ENCODE measurements around the gene HAPLN2.
A peak's percentile ranks its signal among the peaks of the same experiment; 100 is the strongest.
"Not testable (repeated sequence)": the region's sequence is repeated elsewhere in the genome, so short reads cannot be mapped to it uniquely, and the experiment has no call there.

Gene HAPLN2

DNA sequence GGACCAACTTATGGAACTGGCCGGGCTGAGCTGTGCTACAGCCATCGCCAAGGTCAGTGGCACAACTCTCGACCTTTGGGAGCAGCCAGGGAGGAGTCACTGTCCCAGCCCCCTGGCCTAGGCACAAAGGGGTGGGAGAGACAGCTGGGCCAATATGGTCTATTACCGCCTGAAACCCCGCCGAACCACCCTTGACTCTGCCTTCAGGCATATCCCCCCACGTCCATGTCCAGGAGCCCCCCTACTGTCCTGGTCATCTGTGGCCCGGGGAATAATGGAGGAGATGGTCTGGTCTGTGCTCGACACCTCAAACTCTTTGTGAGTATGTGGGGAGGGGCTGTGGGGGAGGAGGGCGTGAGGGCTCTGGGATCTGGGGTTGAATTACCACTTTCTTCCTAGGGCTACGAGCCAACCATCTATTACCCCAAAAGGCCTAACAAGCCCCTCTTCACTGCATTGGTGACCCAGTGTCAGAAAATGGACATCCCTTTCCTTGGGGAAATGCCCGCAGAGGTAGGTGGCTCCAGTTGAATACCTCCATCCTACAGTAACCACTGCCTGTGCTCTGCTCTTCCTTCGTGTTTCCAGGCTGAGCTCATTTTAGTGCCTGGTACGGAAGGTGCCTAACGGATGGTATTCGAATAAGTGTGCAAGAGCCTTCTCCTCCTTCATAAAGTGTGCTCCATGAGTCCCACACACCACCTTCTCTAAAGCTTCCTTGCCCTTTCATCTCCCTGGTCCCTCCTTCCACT lies 26.9 kb upstream of the HAPLN2 start:
- no peak for DNase-seq (ENCODE audit: low read depth)

GRCh38 chr1:156592910-156593660 lies 26.1 kb upstream of the HAPLN2 start:
- DNase-seq (ENCODE audit: low read depth) = no peak

- DNase-seq (ENCODE audit: low read depth) = no peak
Measured at GRCh38 chr1:156593661-156593989, 25.6 kb upstream of the HAPLN2 start.

GRCh38 chr1:156594190-156594589 lies 25.0 kb upstream of the HAPLN2 start:
- no peak for DNase-seq (ENCODE audit: low read depth)

- DNase-seq (ENCODE audit: low read depth) = no peak
Measured at GRCh38 chr1:156595016-156595415, 24.2 kb upstream of the HAPLN2 start.

DNA sequence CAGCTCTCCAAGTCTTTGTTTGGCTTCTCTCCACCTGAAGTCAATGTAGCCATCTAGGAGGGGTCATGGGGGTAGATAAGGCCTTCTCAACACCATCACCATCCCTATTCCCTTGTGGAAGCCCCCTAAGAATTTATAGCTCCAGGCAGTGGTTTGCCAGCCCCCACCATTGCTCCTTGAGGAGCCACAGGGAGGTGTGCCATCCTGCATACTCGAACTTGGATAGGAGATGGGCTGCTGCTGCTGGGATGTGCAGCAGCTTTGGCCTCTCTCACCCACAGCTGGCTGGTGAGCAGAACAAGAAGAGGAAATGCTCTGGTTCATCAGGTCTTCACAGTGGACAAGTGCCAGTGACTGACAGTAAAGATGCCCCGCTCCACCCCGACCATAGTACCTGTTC lies 22.8 kb upstream of the HAPLN2 start:
- no peak for DNase-seq (ENCODE audit: low read depth)

DNA sequence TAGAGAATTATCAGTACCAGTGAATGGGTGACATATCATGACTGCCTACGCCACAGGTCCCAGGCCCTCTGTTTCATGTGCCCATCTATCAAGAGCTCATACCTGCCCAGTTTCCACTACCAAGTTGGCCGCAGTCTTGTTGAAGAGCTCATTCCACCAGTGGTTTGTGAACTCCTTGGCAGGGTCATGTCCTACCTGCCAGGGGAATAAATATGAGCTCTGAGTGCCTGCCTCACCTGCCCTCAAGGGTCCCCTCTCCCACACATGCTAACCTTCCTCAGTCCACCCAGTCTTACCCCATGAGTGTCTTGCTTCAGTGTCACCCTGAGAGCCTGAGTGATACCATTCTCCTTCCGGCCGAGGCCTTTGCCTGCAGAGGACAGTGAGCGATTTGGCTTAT lies 21.1 kb upstream of the HAPLN2 start:
- DNase-seq (ENCODE audit: low read depth) = no peak

- no peak for DNase-seq (ENCODE audit: low read depth)
Measured at GRCh38 chr1:156598731-156599432, 20.3 kb upstream of the HAPLN2 start.

GRCh38 chr1:156599811-156600210 lies 19.4 kb upstream of the HAPLN2 start:
- DNase-seq (ENCODE audit: low read depth) = no peak

GRCh38 chr1:156600733-156601121 lies 18.5 kb upstream of the HAPLN2 start:
- DNase-seq (ENCODE audit: low read depth) = no peak

DNA sequence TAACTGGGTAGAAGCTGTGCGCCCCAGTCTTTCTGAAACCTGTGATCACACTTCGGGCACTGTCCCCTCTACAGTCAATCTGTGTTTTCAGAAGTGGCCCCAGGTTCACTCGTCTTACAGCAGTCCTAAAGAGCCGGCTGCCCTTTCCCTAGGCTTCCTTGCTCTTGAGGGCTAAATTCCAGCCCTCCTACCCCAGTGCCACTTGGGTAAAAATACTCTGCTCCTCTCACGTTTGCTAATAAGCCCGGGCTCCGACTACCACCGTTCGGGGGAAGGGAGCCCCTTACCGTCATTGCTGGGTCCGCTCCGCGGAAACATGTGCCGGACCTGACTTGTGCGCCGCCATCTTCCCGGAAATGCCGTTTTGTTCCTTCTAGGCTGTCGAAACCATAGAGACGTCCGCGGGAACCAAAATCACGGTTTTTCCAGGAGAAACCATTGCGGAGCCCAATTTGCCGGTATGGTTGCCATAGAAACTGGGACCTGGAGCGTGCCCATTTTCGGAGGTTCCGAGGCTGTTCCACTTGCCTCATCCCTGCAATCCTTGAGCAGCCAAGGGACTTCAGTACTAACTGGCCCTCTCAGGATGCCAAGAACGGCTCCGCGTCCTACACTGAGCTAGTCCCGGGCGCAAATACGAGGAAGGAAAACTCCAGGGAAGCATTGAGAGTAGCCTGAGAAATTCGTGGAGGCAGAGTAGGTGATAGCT lies 17.9 kb upstream of the HAPLN2 start, which contains the start of gene GPATCH4:
Gene GPATCH4, minus strand, starts transcription at position 358 of the 709 bp plus-strand sequence.
- DNase-seq (ENCODE audit: low read depth) = peak; percentile 76

DNA sequence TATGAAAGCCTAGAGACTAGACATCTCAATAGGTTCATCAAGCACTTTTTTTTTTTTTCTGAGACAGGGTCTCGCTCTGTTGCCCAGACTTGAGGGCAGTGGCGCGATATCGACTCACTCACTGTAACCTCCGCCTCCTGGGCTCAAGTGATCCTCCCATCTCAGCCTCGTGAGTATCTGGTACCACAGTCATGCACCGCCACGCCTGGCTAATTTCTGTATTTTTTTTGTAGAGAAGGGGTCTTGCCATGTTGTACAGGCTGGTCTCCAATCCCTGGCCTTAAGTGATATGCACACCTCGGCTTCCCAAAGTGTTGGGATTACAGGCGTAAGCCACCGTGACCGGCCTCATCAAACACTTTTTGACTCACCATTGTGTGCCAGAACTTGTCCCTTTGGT lies 17.3 kb upstream of the HAPLN2 start:
- DNase-seq (ENCODE audit: low read depth) = no peak

- no peak for DNase-seq (ENCODE audit: low read depth)
Measured at GRCh38 chr1:156602557-156602993, 16.6 kb upstream of the HAPLN2 start.

- not testable (repeated sequence) for DNase-seq (ENCODE audit: low read depth)
Measured at GRCh38 chr1:156607344-156607743, 11.9 kb upstream of the HAPLN2 start.

DNA sequence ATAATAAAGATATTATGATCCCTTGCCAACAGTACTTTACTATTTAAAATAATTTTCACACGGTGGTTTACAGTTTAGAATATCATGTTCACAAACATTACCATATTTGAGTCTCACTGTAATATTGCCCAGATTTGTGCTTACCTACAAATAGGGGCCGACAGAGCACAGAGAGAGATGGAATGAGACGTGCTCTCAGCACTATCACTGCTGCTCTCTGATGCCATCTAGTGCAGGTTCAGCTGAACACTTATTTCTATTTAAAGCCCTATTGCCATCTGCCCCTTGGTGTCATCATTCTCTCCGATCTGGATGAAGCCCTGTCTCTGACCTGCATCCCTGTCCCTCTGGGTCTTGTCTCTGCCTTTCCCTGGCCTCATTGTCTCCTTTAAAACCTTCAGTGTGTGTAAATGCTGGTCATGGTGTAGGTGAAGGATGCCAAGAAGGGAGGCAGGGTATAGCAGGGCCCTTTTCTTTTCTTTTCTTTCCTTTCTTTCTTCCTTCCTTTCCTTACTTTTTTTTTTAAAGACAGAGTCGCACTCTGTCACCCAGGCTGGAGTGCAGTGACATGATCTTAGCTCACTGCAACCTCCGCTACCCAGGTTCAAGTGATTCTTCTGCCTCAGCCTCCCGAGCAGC lies 11.1 kb upstream of the HAPLN2 start:
- DNase-seq (ENCODE audit: low read depth) = no peak

DNA sequence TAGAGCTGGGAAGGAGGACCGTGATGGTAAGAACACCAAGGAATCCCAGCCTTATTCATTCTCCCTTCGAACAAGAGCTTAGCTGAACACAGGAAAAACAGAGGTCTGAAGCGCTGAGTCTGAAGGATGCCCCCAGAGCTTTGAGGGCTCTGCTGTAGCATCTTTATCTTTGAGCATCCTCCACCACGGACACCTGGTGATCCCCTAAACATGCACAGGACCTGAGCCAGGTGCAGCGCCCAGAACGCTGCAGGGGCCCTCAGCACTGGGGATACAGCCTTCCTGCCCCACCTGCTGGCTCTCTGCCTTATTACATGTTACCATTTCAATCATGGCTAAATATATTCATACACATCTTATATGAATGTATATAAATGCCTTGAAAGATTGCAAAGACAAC lies 10.2 kb upstream of the HAPLN2 start:
- DNase-seq (ENCODE audit: low read depth) = no peak

- not testable (repeated sequence) for DNase-seq (ENCODE audit: low read depth)
Measured at GRCh38 chr1:156610072-156610471, 9.1 kb upstream of the HAPLN2 start.

- no peak for DNase-seq (ENCODE audit: low read depth)
Measured at GRCh38 chr1:156612666-156613065, 6.5 kb upstream of the HAPLN2 start.

- no peak for DNase-seq (ENCODE audit: low read depth)
Measured at GRCh38 chr1:156615946-156616345, 3.3 kb upstream of the HAPLN2 start.

- no peak for DNase-seq (ENCODE audit: low read depth)
Measured at GRCh38 chr1:156616463-156616862, 2.8 kb upstream of the HAPLN2 start.

GRCh38 chr1:156619582-156619955 lies 354 bp downstream of the HAPLN2 start:
- DNase-seq (ENCODE audit: low read depth) = no peak

Data from non-pigmented ciliary epithelial cell (primary cell).